Motor neuron (in vitro differentiated cells): ENCODE measurements around the gene SELPLG. TPM values are rescaled to one million over a fixed set of nuclear protein-coding genes. Genes with fewer than 3 reads are reported as not detected.
"Not testable (repeated sequence)": the region's sequence is repeated elsewhere in the genome, so short reads cannot be mapped to it uniquely, and the experiment has no call there.

Experiments used
- ATAC-seq, 8 experiments: fragments of 200-7000 bp; cut with Tn5 transposase; replicated peaks in 6 of 8; 2 replicates each; pipeline ENCODE4 v1.8.0; 2021; ENCODE audit warnings: mild to moderate bottlenecking in 8 of 8, moderate library complexity in 8 of 8
- H3K27ac ChIP-seq, 2 donors: fragments of 250-450 bp; sonication (Bioruptor Pico); 2 replicates each; pipeline ENCODE4 v1.9.0; 2021; ENCODE audit warnings: antibody characterized with exemption in 2 of 2, mild to moderate bottlenecking in 2 of 2, moderate library complexity in 1 of 2
- H3K4me1 ChIP-seq, 2 donors: fragments of 250-450 bp; sonication (Bioruptor Pico); replicated peaks in 1 of 2; 2 replicates each; pipeline ENCODE4 v1.6.1; 2021; ENCODE audit warnings: antibody characterized with exemption in 2 of 2, mild to moderate bottlenecking in 2 of 2, moderate library complexity in 1 of 2
- H3K4me3 ChIP-seq, 5 donors: fragments of 250-450 bp; sonication (Bioruptor Pico); 2 replicates each; pipeline ENCODE4 v1.9.0; 2021; ENCODE audit warnings: antibody characterized with exemption in 5 of 5, mild to moderate bottlenecking in 5 of 5, moderate library complexity in 4 of 5
- WGBS, 10 experiments: fragments of 450-650 bp; shearing (Covaris generic); methylation state at CpG; one replicate each; pipeline ENCODE4 v1.0.0; 2022; 5-methylcytosine and 5-hydroxymethylcytosine counted together
- in situ Hi-C, 9 experiments: fragments of 400-800 bp; cut with MboI; loops; one replicate each; pipeline ENCODE4 v1.15.0; 2021; ENCODE audit warnings: low sequenced_read_pairs in 9 of 9, low pct_unique_long_range_greater_than_20kb in 2 of 9; ENCODE audit not compliant: unreplicated experiment in 9 of 9
- total RNA-seq, 8 experiments: library from RNA; unstranded; fragments of 300-600 nt; gene quantifications; 2 replicates each; pipeline versions ENCODE4 v1.2.3 to v1.2.4, GENCODE V29; 2022

SELPLG gene
- total RNA-seq, 8 experiments from 2014 or later = 0.38 to 4.7 (median 1.0) TPM

GRCh38 chr12:108667349-108667748 lies 33.7 kb upstream of the SELPLG start:
- in situ Hi-C loops = loop anchor here (10.0 to 25.0 kb wide), 4 partner anchors 120 to 420 kb away; partner anchors contain the start of genes ALKBH2 (in 1 of the 9) and UNG (in 1 of the 9)
- ATAC-seq = peak in 2 of 8 experiments; percentile 12 to 45
- Histone ChIP-seq H3K27ac (no peak overlapping the region), H3K4me1 (peaks cover 0 to 6% of the 10 kb centered on the region in 2 donors), H3K4me3 (no peak overlapping the region)
- WGBS, 10 experiments = 73 to 93% (median 83%) methylated on average over 2 of the region's 2 CpGs; no CpG with 5 or more reads in 5 of the 10 experiments

GRCh38 chr12:108666401-108666881 lies 32.7 kb upstream of the SELPLG start:
- no peak overlapping the region for H3K27ac ChIP-seq
- H3K4me1 ChIP-seq = peaks cover 0 to 6% of the 10 kb centered on the region in 2 donors
- ATAC-seq = peak in 3 of 8 experiments; percentile 13 to 41 (median 16)
- H3K4me3 ChIP-seq = no peak overlapping the region
- 0 to 80% (median 50%) methylated on average over 1 to 2 of the region's 3 CpGs; no CpG with 5 or more reads in 5 of the 10 experiments for WGBS, 10 experiments
- in situ Hi-C loops = loop anchor here (10.0 to 25.0 kb wide), 4 partner anchors 121 to 421 kb away; partner anchors contain the start of genes ALKBH2 (in 1 of the 9) and UNG (in 1 of the 9)

GRCh38 chr12:108665608-108666202 lies 32.0 kb upstream of the SELPLG start:
- in situ Hi-C loops = loop anchor here (10.0 to 25.0 kb wide), 4 partner anchors 122 to 422 kb away; partner anchors contain the start of genes ALKBH2 (in 1 of the 9) and UNG (in 1 of the 9)
- ATAC-seq = no peak
- 63 to 100% (median 89%) methylated on average over 1 to 5 of the region's 6 CpGs; no CpG with 5 or more reads in 2 of the 10 experiments for WGBS, 10 experiments
- H3K27ac ChIP-seq = no peak overlapping the region
- no peak overlapping the region for H3K4me3 ChIP-seq
- peaks cover 0 to 6% of the 10 kb centered on the region in 2 donors for H3K4me1 ChIP-seq

- 0 to 50% (median 13%) methylated on average over 2 to 5 of the region's 5 CpGs; no CpG with 5 or more reads in 1 of the 10 experiments for WGBS, 10 experiments
- no peak overlapping the region for H3K4me3 ChIP-seq
- ATAC-seq = peak; percentile 93 to 99 (median 96)
- in situ Hi-C loops = loop anchor here (10.0 to 25.0 kb wide), 4 partner anchors 123 to 423 kb away; partner anchors contain the start of genes ALKBH2 (in 1 of the 9) and UNG (in 1 of the 9)
- peaks cover 0 to 6% of the 10 kb centered on the region in 2 donors for H3K4me1 ChIP-seq
- H3K27ac ChIP-seq = no peak overlapping the region
Observed at GRCh38 chr12:108664338-108665258, 30.9 kb upstream of the SELPLG start.

GRCh38 chr12:108663324-108664015 lies 29.8 kb upstream of the SELPLG start:
- in situ Hi-C loops = loop anchor here (10.0 to 25.0 kb wide), 4 partner anchors 124 to 424 kb away; partner anchors contain the start of genes ALKBH2 (in 1 of the 9) and UNG (in 1 of the 9)
- H3K27ac ChIP-seq = no peak overlapping the region
- H3K4me1 ChIP-seq = peaks cover 0 to 6% of the 10 kb centered on the region in 2 donors
- ATAC-seq = no peak
- no peak overlapping the region for H3K4me3 ChIP-seq
- 92 to 100% (median 100%) methylated on average over 1 to 4 of the region's 4 CpGs; no CpG with 5 or more reads in 1 of the 10 experiments for WGBS, 10 experiments

GRCh38 chr12:108658115-108658514 lies 24.4 kb upstream of the SELPLG start:
- in situ Hi-C loops = loop anchor here in 5 of 9 experiments (25.0 kb wide), 3 partner anchors 129 to 429 kb away; partner anchors contain the start of genes ALKBH2 (in 1 of the 5) and UNG (in 1 of the 5)
- ATAC-seq, H3K4me1 ChIP-seq, H3K4me3 ChIP-seq, H3K27ac ChIP-seq: not testable (repeated sequence)
- 80 to 100% (median 95%) methylated on average over 1 to 4 of the region's 4 CpGs; no CpG with 5 or more reads in 4 of the 10 experiments for WGBS, 10 experiments

- no peak overlapping the region for H3K27ac ChIP-seq
- in situ Hi-C loops = loop anchor here in 5 of 9 experiments (25.0 kb wide), 3 partner anchors 130 to 430 kb away; partner anchors contain the start of genes ALKBH2 (in 1 of the 5) and UNG (in 1 of the 5)
- WGBS, 10 experiments = 60 to 100% (median 96%) methylated on average over 1 to 10 of the region's 10 CpGs; no CpG with 5 or more reads in 1 of the 10 experiments
- H3K4me1 ChIP-seq = no peaks in the 10 kb centered on the region
- ATAC-seq = no peak
- no peak overlapping the region for H3K4me3 ChIP-seq
Observed at GRCh38 chr12:108657130-108657745, 23.5 kb upstream of the SELPLG start.

GRCh38 chr12:108656247-108656646 lies 22.6 kb upstream of the SELPLG start:
- H3K4me3 ChIP-seq, H3K27ac ChIP-seq, H3K4me1 ChIP-seq, ATAC-seq: not testable (repeated sequence)
- 100% methylated on average over 2 of the region's 24 CpGs; no CpG with 5 or more reads in 9 of the 10 experiments for WGBS, 10 experiments
- in situ Hi-C loops = loop anchor here in 5 of 9 experiments (25.0 kb wide), 3 partner anchors 131 to 431 kb away; partner anchors contain the start of genes ALKBH2 (in 1 of the 5) and UNG (in 1 of the 5)

GRCh38 chr12:108655812-108656175 lies 22.1 kb upstream of the SELPLG start:
- no CpG with 5 or more reads among the region's 28 CpGs for whole genome bisulfite sequencing, 10 experiments
- not testable (repeated sequence) for ATAC-seq, H3K4me3 ChIP-seq, H3K4me1 ChIP-seq, H3K27ac ChIP-seq
- in situ Hi-C loops = loop anchor here in 5 of 9 experiments (25.0 kb wide), 3 partner anchors 132 to 432 kb away; partner anchors contain the start of genes ALKBH2 (in 1 of the 5) and UNG (in 1 of the 5)

GRCh38 chr12:108654622-108655021 lies 20.9 kb upstream of the SELPLG start:
- WGBS, 10 experiments = 81 to 100% (median 93%) methylated on average over 2 to 9 of the region's 9 CpGs
- H3K27ac ChIP-seq, H3K4me1 ChIP-seq, H3K4me3 ChIP-seq, ATAC-seq: not testable (repeated sequence)
- in situ Hi-C loops = loop anchor here in 5 of 9 experiments (25.0 kb wide), 3 partner anchors 133 to 433 kb away; partner anchors contain the start of genes ALKBH2 (in 1 of the 5) and UNG (in 1 of the 5)

GRCh38 chr12:108653922-108654321 lies 20.2 kb upstream of the SELPLG start:
- no peak for ATAC-seq
- Histone ChIP-seq H3K27ac (no peak overlapping the region), H3K4me1 (no peaks in the 10 kb centered on the region), H3K4me3 (no peak overlapping the region)
- in situ Hi-C loops = loop anchor here in 5 of 9 experiments (25.0 kb wide), 3 partner anchors 133 to 433 kb away; partner anchors contain the start of genes ALKBH2 (in 1 of the 5) and UNG (in 1 of the 5)
- WGBS, 10 experiments = 80 to 100% (median 95%) methylated on average over 1 to 3 of the region's 3 CpGs; no CpG with 5 or more reads in 1 of the 10 experiments
